AG09309 (cell line): Measurements from ENCODE around the gene P3H3.

ENCODE experiments used
- DNase-seq: peaks from one replicate; pipeline ENCODE4 v3.0.0-alpha.2; 2010; ENCODE audit warnings: low read depth
- H3K4me3 ChIP-seq: 2 replicates; pipeline ENCODE4 v1.5.1; 2011; ENCODE audit warnings: mild to moderate bottlenecking, low read depth, low read length, moderate library complexity; ENCODE audit not compliant: control insufficient read depth
- TF ChIP-seq, protein P1 (sequence below): IDR thresholded peaks from 2 replicates; pipeline ENCODE4 v1.5.1; 2011; ENCODE audit warnings: mild to moderate bottlenecking, low read depth, low read length, inconsistent platforms; ENCODE audit not compliant: insufficient read depth, control insufficient read depth; ENCODE audit errors: missing control alignments

The P3H3 gene

DNA sequence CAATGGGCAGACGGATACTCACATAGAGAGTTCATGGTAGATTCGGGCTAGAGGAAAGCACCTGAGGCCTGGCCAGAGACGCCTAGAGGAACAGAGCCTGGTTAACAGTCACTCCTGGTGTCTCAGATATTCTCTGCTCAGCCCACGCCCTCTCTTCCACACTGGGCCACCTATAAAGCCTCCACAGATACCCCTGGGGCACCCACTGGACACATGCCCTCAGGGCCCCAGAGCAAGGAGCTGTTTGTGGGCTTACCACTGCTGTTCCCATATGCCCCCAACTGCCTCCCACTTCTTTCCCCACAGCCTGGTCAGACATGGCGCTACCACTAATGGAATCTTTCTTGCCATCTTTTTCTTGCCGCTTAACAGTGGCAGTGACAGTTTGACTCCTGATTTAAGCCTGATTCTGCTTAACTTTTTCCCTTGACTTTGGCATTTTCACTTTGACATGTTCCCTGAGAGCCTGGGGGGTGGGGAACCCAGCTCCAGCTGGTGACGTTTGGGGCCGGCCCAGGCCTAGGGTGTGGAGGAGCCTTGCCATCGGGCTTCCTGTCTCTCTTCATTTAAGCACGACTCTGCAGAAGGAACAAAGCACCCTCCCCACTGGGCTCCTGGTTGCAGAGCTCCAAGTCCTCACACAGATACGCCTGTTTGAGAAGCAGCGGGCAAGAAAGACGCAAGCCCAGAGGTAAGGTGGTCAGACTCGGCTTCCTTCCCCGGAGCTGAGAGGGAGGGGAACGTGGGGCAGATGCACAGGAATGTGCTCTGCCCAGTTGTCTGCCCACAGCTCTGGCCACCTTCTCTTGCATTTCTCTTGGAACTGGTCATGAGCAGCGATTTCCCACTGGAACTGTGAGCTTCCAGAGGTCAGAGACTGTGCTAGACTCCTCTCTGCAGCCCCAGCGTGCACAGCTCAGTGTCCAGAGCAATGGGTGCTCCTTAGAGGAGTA is 39.0 kb upstream of the P3H3 start, which contains the start of gene CD4:
TSS of gene CD4 (plus strand) at position 557 of the 953 bp plus-strand sequence. CDS start 10,611 bp downstream, outside the sequence.
- TF ChIP-seq, protein P1, sequence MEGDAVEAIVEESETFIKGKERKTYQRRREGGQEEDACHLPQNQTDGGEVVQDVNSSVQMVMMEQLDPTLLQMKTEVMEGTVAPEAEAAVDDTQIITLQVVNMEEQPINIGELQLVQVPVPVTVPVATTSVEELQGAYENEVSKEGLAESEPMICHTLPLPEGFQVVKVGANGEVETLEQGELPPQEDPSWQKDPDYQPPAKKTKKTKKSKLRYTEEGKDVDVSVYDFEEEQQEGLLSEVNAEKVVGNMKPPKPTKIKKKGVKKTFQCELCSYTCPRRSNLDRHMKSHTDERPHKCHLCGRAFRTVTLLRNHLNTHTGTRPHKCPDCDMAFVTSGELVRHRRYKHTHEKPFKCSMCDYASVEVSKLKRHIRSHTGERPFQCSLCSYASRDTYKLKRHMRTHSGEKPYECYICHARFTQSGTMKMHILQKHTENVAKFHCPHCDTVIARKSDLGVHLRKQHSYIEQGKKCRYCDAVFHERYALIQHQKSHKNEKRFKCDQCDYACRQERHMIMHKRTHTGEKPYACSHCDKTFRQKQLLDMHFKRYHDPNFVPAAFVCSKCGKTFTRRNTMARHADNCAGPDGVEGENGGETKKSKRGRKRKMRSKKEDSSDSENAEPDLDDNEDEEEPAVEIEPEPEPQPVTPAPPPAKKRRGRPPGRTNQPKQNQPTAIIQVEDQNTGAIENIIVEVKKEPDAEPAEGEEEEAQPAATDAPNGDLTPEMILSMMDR, result no peak
- H3K4me3 ChIP-seq, result no peak within 1 kb of the TSS
- DNase-seq, result no peak

DNA sequence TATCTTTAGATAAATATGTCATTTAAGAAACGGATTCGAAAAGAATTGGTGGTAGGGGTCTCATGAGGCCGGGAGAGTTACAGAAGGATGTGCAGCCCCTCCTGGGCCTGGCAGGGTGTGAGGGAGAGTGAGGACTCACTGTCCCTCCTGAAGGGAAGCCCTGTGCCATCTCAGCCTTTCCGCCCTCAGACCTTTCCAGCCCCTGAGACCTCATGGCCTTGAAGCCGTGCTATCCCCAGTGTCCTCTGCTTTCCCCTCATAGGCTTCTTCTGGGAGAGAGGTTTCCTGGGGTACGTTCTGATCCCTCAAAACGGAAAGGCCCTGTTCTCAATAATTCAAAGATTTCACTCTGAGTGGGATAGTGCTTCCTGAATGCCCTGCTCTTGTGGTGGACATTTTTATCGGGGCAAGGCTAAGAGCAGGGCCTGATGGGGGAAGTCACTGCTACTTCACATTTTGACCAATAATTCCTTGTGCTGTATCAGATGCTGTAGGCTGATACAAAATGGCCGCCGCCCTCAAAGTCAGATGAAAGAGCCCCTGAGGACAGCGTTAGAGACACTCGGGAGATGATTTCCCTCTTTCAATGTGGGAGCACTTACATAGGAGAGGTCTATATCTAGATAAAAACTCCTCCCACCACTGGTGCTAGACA is 37.6 kb upstream of the P3H3 start:
- H3K4me3 ChIP-seq, result no peak overlapping the region
- TF ChIP-seq, protein P1, result no peak
- DNase-seq, result no peak

DNA sequence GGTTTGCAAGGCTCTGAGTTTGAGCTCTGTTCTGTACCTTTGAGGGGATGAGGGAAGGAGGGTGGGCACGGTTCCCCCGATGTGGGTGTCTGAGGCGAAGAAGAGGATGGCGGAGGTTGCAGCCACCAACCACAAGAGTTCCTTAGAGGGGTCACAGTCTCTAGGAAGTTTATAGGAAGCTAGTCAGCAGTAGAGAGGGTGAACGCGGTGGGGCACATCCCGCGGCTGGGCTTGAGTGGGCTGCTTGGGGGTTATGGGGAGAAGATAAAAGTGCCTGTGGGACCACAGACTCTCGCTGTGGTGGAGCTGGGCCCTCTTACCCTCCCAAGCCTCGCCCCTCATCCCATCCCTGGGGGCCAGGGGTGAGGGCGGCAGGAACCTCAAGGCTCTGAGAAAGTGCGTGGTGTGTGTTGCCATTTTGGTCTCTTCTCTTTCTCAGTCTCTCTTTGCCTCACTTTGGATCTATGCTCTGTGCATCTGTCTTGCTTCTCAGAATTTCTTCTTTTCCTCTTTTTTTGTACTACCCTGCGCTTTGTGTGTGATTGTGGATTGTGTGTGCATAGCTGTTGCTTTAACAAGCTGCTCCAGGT is 36.2 kb upstream of the P3H3 start:
- TF ChIP-seq, protein P1, result no peak
- no peak overlapping the region for H3K4me3 ChIP-seq
- no peak for DNase-seq

DNA sequence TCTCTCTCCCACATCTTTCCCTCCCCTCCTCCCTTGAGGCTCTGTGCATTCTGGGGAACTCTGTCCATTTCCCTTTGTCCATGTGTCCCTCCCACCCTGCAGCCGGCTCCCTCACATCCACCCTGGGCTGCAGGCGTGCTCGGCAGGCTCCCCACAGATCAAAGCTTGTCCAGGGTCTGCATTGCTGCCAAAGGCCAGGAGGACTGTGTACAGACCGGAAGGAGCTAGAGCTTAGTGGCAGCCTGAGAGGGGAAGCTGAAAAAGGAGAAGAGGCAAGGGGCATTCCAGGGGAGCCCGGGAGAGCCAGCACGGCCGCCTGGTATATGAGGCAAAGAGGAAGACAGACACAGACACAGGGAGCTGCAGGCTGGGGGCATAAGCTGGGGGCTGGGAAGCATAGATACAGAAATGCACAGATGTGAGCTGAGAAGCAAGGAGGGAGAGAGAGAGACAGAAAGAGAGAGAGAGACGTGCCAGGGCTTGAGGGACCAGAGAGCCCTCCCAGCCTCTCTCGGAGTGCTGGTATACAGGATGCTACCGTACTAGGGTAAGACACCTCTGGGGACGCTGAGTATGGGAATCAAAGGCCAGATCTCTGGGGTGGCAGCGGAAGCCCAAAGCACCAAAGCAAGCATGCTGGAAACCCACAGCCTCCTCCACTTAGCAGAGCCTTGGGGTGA is 35.5 kb upstream of the P3H3 start:
- no peak overlapping the region for H3K4me3 ChIP-seq
- DNase-seq, result no peak
- TF ChIP-seq, protein P1, result no peak

DNA sequence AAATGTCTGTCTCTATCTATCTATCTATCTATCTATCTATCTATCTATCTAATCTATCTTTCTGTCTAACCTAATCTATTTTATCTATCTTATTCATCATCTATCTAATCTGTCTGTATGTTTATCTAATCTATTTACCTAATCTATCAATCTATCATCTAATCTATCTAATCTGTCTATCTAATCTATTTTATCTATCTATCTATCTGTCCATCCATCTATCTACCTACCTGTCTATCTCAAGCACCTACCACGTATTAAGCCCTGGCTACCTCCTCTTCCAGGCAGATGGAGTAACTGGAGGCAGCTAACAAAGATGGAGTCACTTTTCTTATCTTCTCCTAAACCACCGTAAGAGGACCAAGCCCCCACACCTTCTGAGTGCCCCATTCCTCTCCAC is 33.1 kb upstream of the P3H3 start:
- TF ChIP-seq, protein P1, result no peak
- DNase-seq, result no peak
- H3K4me3 ChIP-seq, result no peak overlapping the region

DNA sequence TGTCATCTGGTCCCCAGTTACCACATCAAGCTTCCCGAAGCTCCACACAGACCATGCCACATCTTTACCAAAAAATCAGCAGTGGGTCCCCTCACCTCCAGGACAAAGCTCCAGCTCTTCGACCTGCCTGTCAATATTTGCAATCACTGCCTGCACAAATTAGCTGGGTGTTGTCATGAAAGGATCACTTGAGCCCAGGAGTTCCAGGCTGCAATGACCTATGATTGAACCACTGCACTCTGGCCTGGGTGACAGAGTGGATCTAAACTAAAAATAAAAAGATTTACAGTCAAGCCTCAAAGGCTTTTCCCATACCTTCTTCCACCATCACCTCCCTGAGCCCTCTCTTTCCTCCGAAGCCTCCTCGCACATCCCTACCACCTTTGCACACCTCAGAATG is 31.6 kb upstream of the P3H3 start:
- TF ChIP-seq, protein P1, result no peak
- DNase-seq, result no peak
- H3K4me3 ChIP-seq, result no peak overlapping the region
